COR-L47 (cell line): ENCODE results near the gene KCNAB1.
A peak's percentile ranks its signal among the peaks of the same experiment; 100 is the strongest.
"Not testable (repeated sequence)": the region's sequence is repeated elsewhere in the genome, so short reads cannot be mapped to it uniquely, and the experiment has no call there.

Experiments
- DNase-seq: peaks from one replicate; lab custom pipeline; 2025; lab: John Stamatoyannopoulos, UW

KCNAB1 gene

DNA sequence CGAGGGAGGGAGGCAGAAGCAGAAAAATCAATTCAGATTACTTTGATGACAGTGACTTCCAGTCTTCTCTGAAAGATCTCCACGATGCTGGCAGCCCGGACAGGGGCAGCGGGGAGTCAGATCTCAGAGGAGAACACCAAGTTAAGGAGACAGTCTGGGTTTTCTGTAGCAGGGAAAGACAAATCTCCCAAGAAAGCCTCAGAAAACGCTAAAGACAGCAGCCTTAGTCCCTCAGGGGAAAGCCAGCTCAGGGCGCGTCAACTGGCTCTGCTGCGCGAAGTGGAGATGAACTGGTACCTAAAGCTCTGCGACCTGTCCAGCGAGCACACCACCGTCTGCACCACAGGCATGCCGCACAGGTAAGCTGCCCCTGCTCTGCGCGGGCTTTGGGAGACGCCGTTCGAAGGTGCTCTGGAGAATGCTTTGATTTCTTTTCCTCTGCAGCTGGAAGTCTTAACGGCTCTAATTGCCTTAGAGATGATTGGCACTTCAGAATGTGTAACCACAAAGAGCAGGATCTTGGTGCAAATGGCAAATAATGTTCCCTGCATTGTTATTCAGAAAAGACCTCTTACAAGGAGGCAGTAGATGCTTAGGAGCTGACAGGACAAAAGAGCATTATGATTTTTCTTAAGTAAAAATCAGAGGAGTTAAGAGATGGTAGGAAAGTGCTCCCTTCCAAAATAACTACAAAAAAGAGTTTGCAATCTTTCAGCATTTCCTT lies at the start of gene KCNAB1:
KCNAB1 (plus strand) TSS at position 51 of the 724 bp plus-strand sequence.
- no peak for DNase-seq

GRCh38 chr3:156071031-156071430 lies 49.3 kb upstream of the KCNAB1 start:
- no peak for DNase-seq

DNA sequence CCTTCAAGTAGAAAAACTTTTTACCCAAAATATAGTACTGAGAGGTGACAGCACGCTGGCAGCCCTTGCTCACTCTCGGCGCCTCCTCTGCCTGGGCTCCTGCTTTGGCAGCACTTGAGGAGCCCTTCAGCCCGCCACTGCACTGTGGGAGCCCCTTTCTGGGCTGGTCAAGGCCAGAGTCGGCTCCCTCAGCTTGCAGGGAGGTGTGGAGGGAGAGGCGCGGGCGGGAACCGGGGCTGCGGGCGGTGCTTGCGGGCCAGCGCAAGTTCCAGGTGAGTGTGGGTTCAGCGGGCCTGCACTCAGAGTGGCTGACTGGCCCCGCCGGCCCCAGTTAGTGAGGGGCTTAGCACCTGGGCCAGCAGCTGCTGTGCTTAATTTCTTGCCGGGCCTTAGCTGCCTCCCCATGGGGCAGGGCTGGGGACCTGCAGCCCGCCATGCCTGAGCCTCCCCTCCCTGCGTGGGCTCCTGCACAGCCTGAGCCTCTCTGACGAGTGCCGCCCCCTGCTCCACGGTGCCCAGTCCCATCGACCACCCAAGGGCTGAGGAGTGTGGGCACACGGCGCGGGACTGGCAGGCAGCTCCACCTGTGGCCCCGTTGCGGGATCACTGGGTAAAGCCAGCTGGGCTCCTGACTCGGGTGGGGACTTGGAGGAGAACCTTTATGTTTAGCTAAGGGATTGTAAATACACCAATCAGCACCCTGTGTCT lies 47.3 kb upstream of the KCNAB1 start:
- not testable (repeated sequence) for DNase-seq

DNA sequence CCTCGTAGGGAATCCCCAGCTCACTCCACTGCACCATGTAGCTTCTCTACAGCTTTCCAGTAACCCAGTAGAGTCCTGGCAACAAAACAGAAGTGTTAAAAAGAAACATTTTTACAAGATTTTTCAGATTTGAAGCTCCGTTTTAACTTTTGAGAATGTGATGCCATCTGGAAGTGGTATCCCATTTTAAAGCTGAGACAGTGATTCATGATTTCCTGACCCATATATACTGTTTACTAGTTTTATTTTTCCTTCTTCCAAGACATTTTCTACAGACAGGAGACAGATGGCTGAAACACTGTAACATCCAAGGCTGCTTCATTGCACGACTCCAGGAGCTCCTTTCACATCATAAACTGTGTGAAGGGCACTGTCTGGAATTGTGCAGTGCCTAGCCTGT lies 30.3 kb upstream of the KCNAB1 start:
- no peak for DNase-seq

DNA sequence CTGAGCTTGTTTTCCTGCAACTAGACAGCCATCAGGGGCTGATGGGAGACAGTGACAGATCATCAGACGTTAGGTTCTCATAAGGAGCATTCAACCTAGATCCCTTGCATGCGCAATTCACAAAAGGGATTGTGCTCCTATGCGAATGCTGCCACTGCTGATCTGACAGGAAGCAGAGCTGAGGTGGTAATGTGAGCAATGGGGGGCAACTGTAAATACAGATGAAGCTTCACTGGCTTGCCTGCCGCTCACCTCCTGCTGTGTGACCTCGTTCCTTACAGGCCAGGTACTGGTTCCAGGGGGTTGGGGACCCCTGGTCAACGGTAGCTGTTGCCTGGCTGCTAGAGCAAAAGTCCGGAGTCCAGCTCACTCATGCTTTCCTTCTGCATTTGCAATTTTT lies 26.4 kb upstream of the KCNAB1 start:
- DNase-seq, result peak; percentile 8

DNA sequence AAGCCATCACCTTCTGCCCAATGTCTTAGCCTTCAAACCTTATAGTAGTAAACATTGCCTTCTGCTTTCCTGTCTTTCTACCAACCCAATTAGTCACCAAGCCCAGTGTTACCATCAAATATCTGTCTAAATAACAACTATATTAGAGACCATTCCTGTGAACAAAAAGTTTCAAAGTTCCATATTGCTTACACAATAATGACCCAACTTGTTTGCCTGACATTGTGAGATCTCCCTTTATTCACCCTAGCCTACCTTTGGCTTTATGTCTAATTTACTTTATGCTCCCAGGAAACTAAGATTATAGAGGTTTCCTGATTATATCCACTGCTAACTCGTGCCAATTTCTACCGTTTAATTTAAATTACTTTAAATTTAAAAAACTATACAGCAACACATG lies 26.0 kb upstream of the KCNAB1 start:
- DNase-seq, result no peak

- not testable (repeated sequence) for DNase-seq
Observed at GRCh38 chr3:156095652-156096051, 24.7 kb upstream of the KCNAB1 start.

- no peak for DNase-seq
Observed at GRCh38 chr3:156098437-156099035, 21.8 kb upstream of the KCNAB1 start.

DNA sequence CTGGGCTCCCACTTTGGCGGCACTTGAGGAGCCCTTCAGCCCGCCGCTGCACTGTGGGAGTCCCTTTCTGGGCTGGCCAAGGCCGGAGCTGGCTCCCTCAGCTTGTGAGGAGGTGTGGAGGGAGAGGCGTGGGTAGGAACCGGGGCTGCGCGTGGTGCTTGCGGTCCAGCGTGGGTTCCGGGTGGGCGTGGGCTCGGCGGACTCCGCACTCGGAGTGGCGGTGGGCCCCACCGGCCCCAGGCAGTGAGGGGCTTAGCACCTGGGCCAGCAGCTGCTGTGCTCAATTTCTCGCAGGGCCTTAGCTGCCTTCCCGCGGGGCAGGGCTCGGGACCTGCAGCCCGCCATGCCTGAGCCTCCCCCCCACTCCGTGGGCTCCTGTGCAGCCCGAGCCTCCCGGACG lies 21.0 kb upstream of the KCNAB1 start:
- DNase-seq, result not testable (repeated sequence)

- DNase-seq, result not testable (repeated sequence)
Observed at GRCh38 chr3:156099984-156100383, 20.4 kb upstream of the KCNAB1 start.

GRCh38 chr3:156102267-156102931 lies 18.0 kb upstream of the KCNAB1 start:
- no peak for DNase-seq

DNA sequence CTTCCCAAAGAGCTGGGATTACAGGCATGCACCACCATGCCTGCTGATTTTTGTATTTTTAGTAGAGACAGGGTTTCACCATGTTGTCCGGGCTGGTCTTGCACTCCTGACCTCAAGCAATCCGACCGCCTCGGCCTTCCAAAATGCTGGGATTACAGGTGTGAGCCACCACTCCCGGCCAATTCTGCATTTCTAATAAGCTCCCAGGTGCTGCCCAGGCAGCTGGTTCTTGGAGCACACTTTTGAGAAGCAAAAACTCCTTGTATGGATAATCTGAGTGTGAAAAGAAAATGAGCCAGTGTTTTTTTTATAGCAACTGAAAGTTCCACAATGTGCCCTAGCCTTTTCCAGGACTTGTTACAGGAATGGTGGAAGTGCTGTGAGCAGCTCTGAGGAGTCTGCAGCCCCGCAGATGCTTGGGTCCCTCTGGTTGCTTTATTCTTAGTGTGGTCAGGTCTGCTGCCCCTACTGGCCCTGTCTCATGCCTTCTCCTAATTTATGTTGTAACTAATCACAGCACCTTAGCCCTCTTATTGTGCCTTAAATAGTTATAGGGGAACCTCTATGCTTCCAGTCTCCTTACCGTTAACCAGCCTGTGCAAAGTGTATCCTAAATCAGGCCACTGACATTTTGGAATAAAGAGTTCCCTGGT lies 13.5 kb upstream of the KCNAB1 start:
- no peak for DNase-seq

- DNase-seq, result no peak
Observed at GRCh38 chr3:156107504-156107903, 12.9 kb upstream of the KCNAB1 start.

GRCh38 chr3:156108616-156109015 lies 11.8 kb upstream of the KCNAB1 start:
- DNase-seq, result no peak

DNA sequence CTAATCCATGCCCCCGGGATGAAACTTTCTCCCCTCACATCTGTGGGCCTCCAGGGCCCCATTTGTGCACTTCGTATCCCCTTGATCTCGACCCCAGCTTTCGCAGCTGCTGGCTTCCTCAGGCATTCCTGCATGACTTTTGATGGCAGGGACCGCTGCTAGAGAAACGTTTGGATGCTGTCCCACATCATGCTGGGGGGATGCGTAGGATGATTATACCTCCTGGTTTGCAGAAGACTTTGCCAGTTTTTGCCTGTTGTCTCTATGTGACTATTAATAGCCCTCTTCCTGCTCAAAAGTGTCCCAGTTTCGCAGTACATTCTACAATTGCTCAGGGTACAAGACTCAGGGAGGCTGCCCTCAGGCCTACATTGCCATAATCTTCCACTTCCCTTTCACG lies 10.4 kb upstream of the KCNAB1 start:
- no peak for DNase-seq

DNA sequence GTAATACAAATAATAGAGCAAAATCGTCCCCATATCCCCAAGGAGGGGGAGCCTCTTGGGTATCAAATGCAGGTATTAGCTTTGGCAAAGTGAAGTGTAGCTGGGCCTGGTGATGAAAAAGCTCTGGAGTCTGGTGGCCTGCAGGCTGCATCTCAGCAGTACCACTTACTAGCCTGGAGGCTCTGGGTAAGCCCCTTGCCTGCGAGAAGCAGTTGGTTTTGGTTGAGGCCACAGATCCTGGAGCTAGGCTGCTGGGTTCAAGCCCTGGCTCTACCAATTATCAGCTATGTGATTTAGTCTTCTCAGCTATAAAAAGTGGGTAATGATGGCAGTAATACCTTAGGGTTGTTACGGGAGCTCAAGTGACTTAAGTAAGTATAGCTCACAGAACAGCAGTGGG lies 6.1 kb downstream of the KCNAB1 start:
- DNase-seq, result no peak

- no peak for DNase-seq
Observed at GRCh38 chr3:156131241-156131640, 10.9 kb downstream of the KCNAB1 start.

DNA sequence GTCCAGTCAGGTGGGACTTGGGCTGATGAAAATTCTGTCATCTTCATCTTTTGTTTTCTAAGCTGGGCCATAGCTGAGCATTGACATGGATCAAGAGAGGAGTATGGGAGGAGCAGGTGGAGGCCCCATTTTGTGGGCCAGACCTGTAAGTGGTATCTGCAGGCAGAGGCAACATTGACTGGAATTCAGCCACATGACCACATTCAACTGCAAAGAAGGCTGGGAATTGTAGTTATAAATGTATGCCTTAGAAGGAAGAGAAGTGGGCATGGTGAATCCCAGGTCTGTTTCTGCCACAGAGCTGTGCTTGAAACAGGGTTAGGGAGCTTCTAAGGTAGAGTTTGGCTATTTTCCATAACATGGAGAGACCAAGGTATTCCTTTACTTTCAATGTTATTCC lies 11.4 kb downstream of the KCNAB1 start:
- no peak for DNase-seq

- no peak for DNase-seq
Observed at GRCh38 chr3:156132313-156132712, 11.9 kb downstream of the KCNAB1 start.

DNA sequence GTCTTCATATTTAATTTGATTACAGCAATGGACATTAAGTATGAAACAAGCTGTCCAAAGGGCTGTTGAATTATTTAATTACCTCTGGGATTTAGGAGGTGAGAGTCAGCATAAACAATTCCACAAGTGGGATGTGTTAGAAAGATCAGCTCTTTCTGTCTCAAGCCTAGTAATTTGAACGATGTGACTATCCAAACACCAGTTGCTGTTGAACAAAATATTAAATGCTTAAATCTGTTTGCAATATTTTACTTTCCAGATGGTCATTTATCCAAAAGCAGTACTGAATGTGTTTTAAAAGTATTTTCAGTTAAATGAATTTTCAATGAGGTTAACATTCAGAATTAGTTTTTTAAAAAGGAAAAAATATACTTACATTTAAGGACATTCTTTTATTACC lies 12.7 kb downstream of the KCNAB1 start:
- DNase-seq, result no peak

DNA sequence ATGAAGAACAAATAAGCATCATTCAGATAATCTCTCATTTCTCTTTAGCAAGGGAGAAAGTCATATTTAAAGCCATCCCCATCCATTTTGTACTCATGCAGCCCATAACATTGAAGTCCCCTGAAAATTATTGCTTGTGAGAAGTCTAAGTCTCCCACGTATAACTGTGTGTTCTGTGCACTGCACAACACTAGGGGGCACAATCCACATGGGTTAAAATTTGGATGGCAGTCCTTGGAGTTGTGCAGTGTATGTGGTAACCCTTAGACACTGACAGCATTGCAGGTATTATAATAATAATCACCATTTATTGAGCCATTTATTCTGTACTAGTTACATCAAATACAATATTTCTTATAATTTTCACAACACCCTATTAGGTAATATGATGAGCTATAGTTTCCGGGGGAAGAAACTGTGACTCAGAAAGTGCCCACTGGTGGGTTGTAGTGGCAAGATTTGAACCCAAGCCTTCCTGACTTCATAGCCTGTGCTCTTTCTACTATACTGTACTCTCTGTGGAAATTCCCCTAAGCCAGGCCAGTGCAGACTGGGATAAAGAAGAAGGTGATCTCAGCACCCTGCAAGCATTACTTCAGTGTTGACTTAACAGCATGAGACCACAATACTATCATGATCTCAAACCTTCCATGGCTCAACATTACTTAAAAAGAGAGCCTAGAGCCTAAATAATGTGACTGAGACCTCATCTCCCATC lies 15.7 kb downstream of the KCNAB1 start:
- no peak for DNase-seq
